ENCODE data around the gene AATF. TPM values are rescaled to one million over a fixed set of nuclear protein-coding genes. Genes with fewer than 3 reads are reported as not detected.

The AATF gene
- total and polyA plus RNA-seq, 9 donors, result 28.5 to 73.6 (median 42.5) TPM

GRCh38 chr17:37086334-37086733 is 137.6 kb downstream of the AATF start:
- intact Hi-C loops (cut with DNase I), result no loop called here
- H3K36me3 ChIP-seq, result no peaks in the 10 kb centered on the region
- TF ChIP-seq CTCF (IDR thresholded peaks at IDR 0.05) (no peak), EP300 (IDR thresholded peaks at IDR 0.05) (no peak), POLR2A (IDR thresholded peaks at IDR 0.05) (no peak)
- H3K27ac ChIP-seq, result no peak overlapping the region
- WGBS, 3 donors, result 95 to 98% (median 96%) methylated on average over 3 of the region's 3 CpGs
- H3K9me3 ChIP-seq, result no peaks in the 10 kb centered on the region
- no peaks in the 10 kb centered on the region for H3K4me1 ChIP-seq (ENCODE audit: insufficient read depth)
- H3K27me3 ChIP-seq, result no peaks in the 10 kb centered on the region
- DNase-seq, result no peak
- no peak overlapping the region for H3K4me3 ChIP-seq

- Histone ChIP-seq H3K27me3 (no peaks in the 10 kb centered on the region), H3K4me3 (no peak overlapping the region), H3K36me3 (no peaks in the 10 kb centered on the region), H3K27ac (no peak overlapping the region), H3K4me1 (ENCODE audit: insufficient read depth) (no peaks in the 10 kb centered on the region), H3K9me3 (no peaks in the 10 kb centered on the region)
- WGBS, 3 donors, result 84 to 97% (median 85%) methylated on average over 3 of the region's 3 CpGs
- TF ChIP-seq EP300 (IDR thresholded peaks at IDR 0.05) (no peak), POLR2A (IDR thresholded peaks at IDR 0.05) (no peak), CTCF (IDR thresholded peaks at IDR 0.05) (no peak)
- no peak for DNase-seq
- intact Hi-C loops (cut with DNase I), result no loop called here
Measured at GRCh38 chr17:37086948-37087347, 138.2 kb downstream of the AATF start.

GRCh38 chr17:37087683-37088082 is 138.9 kb downstream of the AATF start:
- intact Hi-C loops (cut with DNase I), result no loop called here
- 89 to 95% (median 90%) methylated on average over 5 of the region's 5 CpGs for WGBS, 3 donors

GRCh38 chr17:37088459-37088858 is 139.7 kb downstream of the AATF start:
- no peaks in the 10 kb centered on the region for H3K9me3 ChIP-seq
- 71 to 79% (median 77%) methylated on average over 3 of the region's 3 CpGs for WGBS, 3 donors

More at GRCh38 chr17:37087683-37088082, 138.9 kb downstream of the AATF start:
- TF ChIP-seq CTCF (IDR thresholded peaks at IDR 0.05) (no peak), EP300 (IDR thresholded peaks at IDR 0.05) (no peak), POLR2A (IDR thresholded peaks at IDR 0.05) (no peak)
- no peaks in the 10 kb centered on the region for H3K4me1 ChIP-seq (ENCODE audit: insufficient read depth)
- no peaks in the 10 kb centered on the region for H3K36me3 ChIP-seq
- no peak overlapping the region for H3K27ac ChIP-seq
- DNase-seq, result no peak
- no peaks in the 10 kb centered on the region for H3K9me3 ChIP-seq
- no peak overlapping the region for H3K4me3 ChIP-seq
- no peaks in the 10 kb centered on the region for H3K27me3 ChIP-seq

More at GRCh38 chr17:37088459-37088858, 139.7 kb downstream of the AATF start:
- no peak for DNase-seq
- Histone ChIP-seq H3K4me3 (no peak overlapping the region), H3K36me3 (no peaks in the 10 kb centered on the region), H3K4me1 (ENCODE audit: insufficient read depth) (no peaks in the 10 kb centered on the region), H3K27ac (no peak overlapping the region), H3K27me3 (no peaks in the 10 kb centered on the region)
- no peak for TF ChIP-seq POLR2A (IDR thresholded peaks at IDR 0.05)
- TF ChIP-seq CTCF (IDR thresholded peaks at IDR 0.05), result no peak
- no peak for TF ChIP-seq EP300 (IDR thresholded peaks at IDR 0.05)
- intact Hi-C loops (cut with DNase I), result no loop called here

Measured in ovary (tissue), 9 donors.